HepG2 (cell line): Measurements from ENCODE around the gene FAM167B. TPM values are rescaled to one million over a fixed set of nuclear protein-coding genes. Genes with fewer than 3 reads are reported as not detected.

ENCODE experiments used
- ATAC-seq: fragments of 200-7000 bp; cut with Tn5 transposase; 3 replicates; pipeline ENCODE4 v1.9.1; 2020; ENCODE audit warnings: mild to moderate bottlenecking, moderate library complexity
- BruUV-seq: library from RNA; stranded (reverse); fragments of 400-500 nt; replicated peaks from 2 replicates; lab custom pipeline; 2021; lab: Mats Ljungman, UMichigan
- CTCF ChIA-PET: fragments of 300-600 bp; formaldehyde crosslinking; extraction: SDS; loops from one replicate; lab custom pipeline; 2021; ENCODE audit warnings: low total read pairs, inconsistent platforms, low intra/inter-chr PET ratio; lab: Yijun Ruan, JAX
- POLR2A ChIA-PET: fragments of 350-600 bp; sonication (Branson Sonifier 250); formaldehyde crosslinking; loops from one replicate; lab custom pipeline; 2020; ENCODE audit warnings: antibody characterized with exemption, inconsistent platforms; lab: Yijun Ruan, JAX
- DNase-seq: peaks from one replicate; pipeline ENCODE4 v3.0.0-alpha.2; 2015; ENCODE audit warnings: low spot score
- FAIRE-seq: peaks from 3 replicates; lab custom pipeline; 2011; peaks lifted over from hg19 to GRCh38; lab: Jason Lieb, UNC
- H2AFZ ChIP-seq: one replicate; pipeline ENCODE4 v1.6.1; 2011; ENCODE audit warnings: low read length, inconsistent platforms
- H3K27ac ChIP-seq: fragments of 300-600 bp; 3 replicates; pipeline ENCODE4 v1.8.0; 2011; ENCODE audit warnings: mixed run types, mild to moderate bottlenecking, mixed read lengths, low read length, inconsistent platforms; ENCODE audit not compliant: insufficient read depth; ENCODE audit errors: extremely low read length
- H3K27me3 ChIP-seq, 2 experiments: fragments of 200-600 bp in 1 of 2; 2 replicates in 1 of 2; 3 replicates in 1 of 2; pipeline versions ENCODE4 v1.6.0 to v1.8.0; 2011; ENCODE audit warnings: low read length in 2 of 2, mild to moderate bottlenecking in 2 of 2, moderate library complexity in 2 of 2, inconsistent platforms in 1 of 2; ENCODE audit not compliant: insufficient read depth in 2 of 2, control insufficient read depth in 1 of 2
- H3K36me3 ChIP-seq, 2 experiments: fragments of 200-600 bp in 1 of 2; replicated peaks in 1 of 2; 2 replicates in 1 of 2; 3 replicates in 1 of 2; pipeline versions ENCODE4 v1.5.1 to v1.8.0; 2011; ENCODE audit warnings: low read length in 2 of 2, inconsistent platforms in 1 of 2; ENCODE audit not compliant: insufficient read depth in 2 of 2, control insufficient read depth in 1 of 2
- H3K4me1 ChIP-seq: 2 replicates; pipeline ENCODE4 v1.5.1; 2012; ENCODE audit warnings: low read length, inconsistent platforms; ENCODE audit not compliant: insufficient read depth
- H3K4me2 ChIP-seq: 2 replicates; pipeline ENCODE4 v1.6.0; 2011; ENCODE audit warnings: low read depth, low read length, inconsistent platforms
- H3K4me3 ChIP-seq, 3 experiments: fragments of 200-600 bp in 1 of 3; sonication (generic), shearing (Covaris generic) in 1 of 3; replicated peaks in 1 of 3; 2 replicates each; pipeline ENCODE4 v1.5.1; 2011 to 2016; ENCODE audit warnings: low read length in 3 of 3, inconsistent platforms in 2 of 3, low read depth in 2 of 3, mild to moderate bottlenecking in 2 of 3, control low read depth in 1 of 3, mixed read lengths in 1 of 3; ENCODE audit not compliant: insufficient read depth in 1 of 3
- H3K79me2 ChIP-seq: one replicate; pipeline ENCODE4 v1.6.1; 2011; ENCODE audit warnings: low read length, inconsistent platforms; ENCODE audit not compliant: insufficient read depth
- H3K9ac ChIP-seq: 2 replicates; pipeline ENCODE4 v1.6.0; 2011; ENCODE audit warnings: mild to moderate bottlenecking, low read depth, low read length, inconsistent platforms; ENCODE audit not compliant: insufficient read depth
- H3K9me3 ChIP-seq: 2 replicates; pipeline ENCODE4 v1.5.1; 2012; ENCODE audit warnings: mild to moderate bottlenecking, low read length
- H4K20me1 ChIP-seq: 2 replicates; pipeline ENCODE4 v1.6.0; 2011; ENCODE audit warnings: inconsistent platforms, mild to moderate bottlenecking, low read length, moderate library complexity; ENCODE audit not compliant: insufficient read depth
- ARID2 ChIP-seq: sonication (generic); formaldehyde crosslinking; IDR thresholded peaks from 2 replicates; pipeline ENCODE4 v1.8.1; 2022; ENCODE audit warnings: mild to moderate bottlenecking, missing genetic modification reagents, borderline replicate concordance
- ARNTL ChIP-seq: sonication (generic); formaldehyde crosslinking; IDR thresholded peaks from 2 replicates; pipeline ENCODE4 v1.4.0; 2020; ENCODE audit warnings: mild to moderate bottlenecking, missing genetic modification reagents
- ELF3 ChIP-seq: IDR thresholded peaks from 2 replicates; pipeline ENCODE4 v1.6.1; 2016; ENCODE audit warnings: missing genetic modification reagents, missing compliant biosample characterization
- FOXO1 ChIP-seq: sonication (generic); formaldehyde crosslinking; IDR thresholded peaks from 2 replicates; pipeline ENCODE4 v1.4.0; 2020; ENCODE audit warnings: missing genetic modification reagents
- FOXO4 ChIP-seq: sonication (generic); formaldehyde crosslinking; conservative IDR thresholded peaks from 2 replicates; pipeline ENCODE4 v1.8.1; 2023; ENCODE audit warnings: missing genetic modification reagents
- JUN ChIP-seq: sonication (generic); formaldehyde crosslinking; IDR thresholded peaks from 2 replicates; pipeline ENCODE4 v1.4.0; 2020; ENCODE audit warnings: mild to moderate bottlenecking, missing genetic modification reagents
- MXI1 ChIP-seq: IDR thresholded peaks from 3 replicates; pipeline ENCODE4 v1.6.1; 2012; ENCODE audit warnings: low read depth, low read length, inconsistent platforms, borderline replicate concordance
- PAWR ChIP-seq: sonication (generic); formaldehyde crosslinking; IDR thresholded peaks from 2 replicates; pipeline ENCODE4 v1.4.0; 2020; ENCODE audit warnings: missing genetic modification reagents, mild to moderate bottlenecking, borderline replicate concordance
- SOX5 ChIP-seq: IDR thresholded peaks from 2 replicates; pipeline ENCODE4 v1.6.1; 2016; ENCODE audit warnings: borderline replicate concordance
- ZNF460 ChIP-seq: sonication (generic); formaldehyde crosslinking; IDR thresholded peaks from 2 replicates; pipeline ENCODE4 v1.5.1; 2020; ENCODE audit warnings: missing genetic modification reagents, mild to moderate bottlenecking, borderline replicate concordance
- ZNF607 ChIP-seq: sonication (generic); formaldehyde crosslinking; IDR thresholded peaks from 2 replicates; pipeline ENCODE4 v1.5.1; 2020; ENCODE audit warnings: missing genetic modification reagents, mild to moderate bottlenecking, borderline replicate concordance
- ZNF776 ChIP-seq: sonication (generic); formaldehyde crosslinking; IDR thresholded peaks from 2 replicates; pipeline ENCODE4 v1.4.0; 2020; ENCODE audit warnings: mild to moderate bottlenecking, missing genetic modification reagents
- WGBS: methylation state at CpG from one replicate; pipeline ENCODE4 v1.1.6; 2017; ENCODE audit warnings: low lambda C conversion rate; 5-methylcytosine and 5-hydroxymethylcytosine counted together
- in situ Hi-C: cut with HindIII; loops from 2 replicates; pipeline ENCODE4 v1.10.0; 2017; ENCODE audit warnings: low pct_unique_long_range_greater_than_20kb; ENCODE audit not compliant: extremely low pct_ligation_motif_present
- intact Hi-C: fragments of 100-400 bp; cut with micrococcal nuclease; formaldehyde crosslinking; loops from one replicate; pipeline ENCODE4 v1.10.0; 2022; ENCODE audit not compliant: unreplicated experiment
- polyA plus RNA-seq, 8 experiments: library from polyadenylated mRNA; depleted of rRNA in 3 of 8; stranded (reverse) in 7 of 8; unstranded in 1 of 8; fragments of >200 nt; fragmentation: Illumina TruSeq in 4 of 8; extraction: Trizol in 4 of 8; gene quantifications; 2 replicates each; pipeline versions ENCODE4 v1.2.1 to v1.2.3, GENCODE V29; 2011 to 2016; ENCODE audit warnings: low read depth in 4 of 8, missing spikeins in 1 of 8, mixed read lengths in 1 of 8; ENCODE audit not compliant: insufficient read depth in 1 of 8
- total RNA-seq, 5 experiments: library from RNA; depleted of rRNA; stranded (reverse); fragments of >200 nt; fragmentation: Illumina TruSeq; extraction: Trizol; gene quantifications; 2 replicates each; pipeline ENCODE4 v1.2.3, GENCODE V29; 2016; ENCODE audit warnings: low read depth in 1 of 5
- TF ChIP-seq, protein P1 (sequence below): sonication (generic); formaldehyde crosslinking; IDR thresholded peaks from 2 replicates; pipeline ENCODE4 v1.5.0; 2020; ENCODE audit warnings: missing genetic modification reagents

FAM167B gene
- total and polyA plus RNA-seq, 2 of the 13 experiments (the other 11 are each of a cell fraction or from before 2014, with no cell fraction given) = 0.15 to 0.70 TPM

GRCh38 chr1:32255072-32256071 is 8.3 kb downstream of the FAM167B start (continued):
- peak; percentile 42; the same call in 1 of the 2 replicates for TF ChIP-seq FOXO1 (CRISPR knock-in tag)
- peak; percentile 65; the same call in 1 of the 3 replicates for TF ChIP-seq MXI1
- 0 out of 2 replicates have a peak, but pooled peaks have one; percentile 35 for TF ChIP-seq ARNTL (CRISPR knock-in tag)
- peak; percentile 78; the same call in 1 of the 2 replicates for TF ChIP-seq ELF3 (CRISPR knock-in tag)
- TF ChIP-seq, all 625 proteins: peak for 73

- in situ Hi-C loops = no loop called here
- H3K9me3 ChIP-seq = no peaks in the 10 kb centered on the region
- FAIRE-seq = no peak
Observed at GRCh38 chr1:32256473-32257226, 9.6 kb downstream of the FAM167B start.

More at GRCh38 chr1:32256473-32257226, 9.6 kb downstream of the FAM167B start:
- no peaks in the 10 kb centered on the region for H4K20me1 ChIP-seq
- WGBS = 77% methylated on average over 9 of the region's 9 CpGs
- no peaks in the 10 kb centered on the region for H3K79me2 ChIP-seq
- ATAC-seq = no peak
- BruUV-seq = no TSS peak
- ChIA-PET POLR2A (interaction anchor here (0.7 to 2.2 kb wide), 5 partner anchors 16 to 103 kb away, joined by 3 to 17 read pairs (median 4); partner anchors contain the start of gene HDAC1), CTCF (no interaction called here)
- no peaks in the 10 kb centered on the region for H3K27me3 ChIP-seq
- H3K4me2 ChIP-seq = no peak overlapping the region
- no peaks in the 10 kb centered on the region for H3K36me3 ChIP-seq
- no peak for TF ChIP-seq ARID2 (CRISPR knock-in tag)
- no peak for TF ChIP-seq SOX5 (CRISPR knock-in tag)
- no peak for TF ChIP-seq JUN (CRISPR knock-in tag)
- no peak for TF ChIP-seq FOXO4 (CRISPR knock-in tag)
- TF ChIP-seq, protein P1, sequence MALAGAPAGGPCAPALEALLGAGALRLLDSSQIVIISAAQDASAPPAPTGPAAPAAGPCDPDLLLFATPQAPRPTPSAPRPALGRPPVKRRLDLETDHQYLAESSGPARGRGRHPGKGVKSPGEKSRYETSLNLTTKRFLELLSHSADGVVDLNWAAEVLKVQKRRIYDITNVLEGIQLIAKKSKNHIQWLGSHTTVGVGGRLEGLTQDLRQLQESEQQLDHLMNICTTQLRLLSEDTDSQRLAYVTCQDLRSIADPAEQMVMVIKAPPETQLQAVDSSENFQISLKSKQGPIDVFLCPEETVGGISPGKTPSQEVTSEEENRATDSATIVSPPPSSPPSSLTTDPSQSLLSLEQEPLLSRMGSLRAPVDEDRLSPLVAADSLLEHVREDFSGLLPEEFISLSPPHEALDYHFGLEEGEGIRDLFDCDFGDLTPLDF (CRISPR knock-in tag) = no peak
- no peak for TF ChIP-seq PAWR (CRISPR knock-in tag)
- no peak for TF ChIP-seq ZNF460
- no peak for TF ChIP-seq ZNF776 (CRISPR knock-in tag)
- no peak for TF ChIP-seq ZNF607 (CRISPR knock-in tag)
- peaks cover 66% of the 10 kb centered on the region for H3K4me1 ChIP-seq
- no peak overlapping the region for H3K27ac ChIP-seq
- intact Hi-C loops = no loop called here
- no peak overlapping the region for H2AFZ ChIP-seq
- H3K4me3 ChIP-seq = no peak overlapping the region
- H3K9ac ChIP-seq = no peak overlapping the region
- no peak for DNase-seq
